ENCODE data around the gene CHST8.

DNA sequence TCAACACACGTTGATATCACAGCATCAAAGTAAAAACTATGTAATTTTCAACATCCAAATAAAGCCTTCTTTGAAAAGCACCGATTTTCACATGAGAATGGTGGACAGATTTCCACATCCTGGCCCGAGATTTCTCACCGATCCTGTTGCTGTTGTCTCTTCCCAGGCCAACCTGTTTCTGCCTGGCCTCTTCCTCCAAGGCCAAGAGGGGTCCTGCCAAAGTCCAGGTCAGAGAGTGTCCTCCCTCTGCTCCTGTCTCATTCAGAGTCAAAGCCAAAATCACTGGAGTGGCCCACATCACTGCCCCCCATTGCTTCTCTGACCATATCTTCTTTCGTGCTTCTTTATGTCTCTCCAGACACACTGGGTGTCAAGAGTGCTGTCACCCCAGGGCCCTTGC, 49.5 kb downstream of the CHST8 start:
- TF ChIP-seq, protein P1, sequence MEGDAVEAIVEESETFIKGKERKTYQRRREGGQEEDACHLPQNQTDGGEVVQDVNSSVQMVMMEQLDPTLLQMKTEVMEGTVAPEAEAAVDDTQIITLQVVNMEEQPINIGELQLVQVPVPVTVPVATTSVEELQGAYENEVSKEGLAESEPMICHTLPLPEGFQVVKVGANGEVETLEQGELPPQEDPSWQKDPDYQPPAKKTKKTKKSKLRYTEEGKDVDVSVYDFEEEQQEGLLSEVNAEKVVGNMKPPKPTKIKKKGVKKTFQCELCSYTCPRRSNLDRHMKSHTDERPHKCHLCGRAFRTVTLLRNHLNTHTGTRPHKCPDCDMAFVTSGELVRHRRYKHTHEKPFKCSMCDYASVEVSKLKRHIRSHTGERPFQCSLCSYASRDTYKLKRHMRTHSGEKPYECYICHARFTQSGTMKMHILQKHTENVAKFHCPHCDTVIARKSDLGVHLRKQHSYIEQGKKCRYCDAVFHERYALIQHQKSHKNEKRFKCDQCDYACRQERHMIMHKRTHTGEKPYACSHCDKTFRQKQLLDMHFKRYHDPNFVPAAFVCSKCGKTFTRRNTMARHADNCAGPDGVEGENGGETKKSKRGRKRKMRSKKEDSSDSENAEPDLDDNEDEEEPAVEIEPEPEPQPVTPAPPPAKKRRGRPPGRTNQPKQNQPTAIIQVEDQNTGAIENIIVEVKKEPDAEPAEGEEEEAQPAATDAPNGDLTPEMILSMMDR (conservative IDR thresholded peaks at IDR 0.05; ENCODE audit: low read depth, low read length) = no peak
- TF ChIP-seq EZH2 (IDR thresholded peaks at IDR 0.05; ENCODE audit: borderline replicate concordance, low read depth, low read length, poor library complexity, severe bottlenecking) = no peak

Data from A673 (cell line).